Mesodermal cell (in vitro differentiated cells): ENCODE data around the gene SPTBN4.
"Not testable (repeated sequence)": the region's sequence is repeated elsewhere in the genome, so short reads cannot be mapped to it uniquely, and the experiment has no call there.

Experiments
- H3K27ac ChIP-seq: 2 replicates; pipeline ENCODE4 v1.7.0; 2013; ENCODE audit warnings: mild to moderate bottlenecking, low read depth, low read length, moderate library complexity; ENCODE audit not compliant: severe bottlenecking
- H3K36me3 ChIP-seq: 2 replicates; pipeline ENCODE4 v1.7.1; 2013; ENCODE audit warnings: mild to moderate bottlenecking, low read length, moderate library complexity; ENCODE audit not compliant: control insufficient read depth, insufficient read depth
- H3K4me1 ChIP-seq: one replicate; pipeline ENCODE4 v1.7.1; 2013; ENCODE audit warnings: mild to moderate bottlenecking, low read length; ENCODE audit not compliant: insufficient read depth, control insufficient read depth, poor library complexity, severe bottlenecking
- H3K4me3 ChIP-seq: 2 replicates; pipeline ENCODE4 v1.7.0; 2013; ENCODE audit warnings: low read length, control low read depth, mild to moderate bottlenecking; ENCODE audit not compliant: insufficient read depth, poor library complexity, severe bottlenecking; ENCODE audit errors: extremely low read depth
- H3K9me3 ChIP-seq: 2 replicates; pipeline ENCODE4 v1.7.1; 2013; ENCODE audit warnings: mild to moderate bottlenecking, low read length, moderate library complexity; ENCODE audit not compliant: control insufficient read depth
- WGBS, 2 experiments: methylation state at CpG; one replicate each; pipeline ENCODE4 v1.1.5; 2013; ENCODE audit warnings: missing lambda C conversion rate in 2 of 2; ENCODE audit not compliant: insufficient coverage in 2 of 2; 5-methylcytosine and 5-hydroxymethylcytosine counted together

The SPTBN4 gene

GRCh38 chr19:40493778-40494177, 27.0 kb downstream of the SPTBN4 start:
- H3K9me3 ChIP-seq, result no peaks in the 10 kb centered on the region
- 47 to 93% methylated on average over 2 of the region's 4 CpGs for WGBS, 2 experiments
- H3K36me3 ChIP-seq, result no peaks in the 10 kb centered on the region
- no peaks in the 10 kb centered on the region for H3K4me1 ChIP-seq
- H3K27ac ChIP-seq, result no peak overlapping the region
- H3K4me3 ChIP-seq, result no peak overlapping the region

- Histone ChIP-seq H3K36me3 (no peaks in the 10 kb centered on the region), H3K4me3 (no peak overlapping the region), H3K4me1 (no peaks in the 10 kb centered on the region), H3K9me3 (no peaks in the 10 kb centered on the region), H3K27ac (no peak overlapping the region)
- 77 to 78% methylated on average over 1 of the region's 1 CpG for WGBS, 2 experiments
Observed at GRCh38 chr19:40494191-40494838, 27.5 kb downstream of the SPTBN4 start.

DNA sequence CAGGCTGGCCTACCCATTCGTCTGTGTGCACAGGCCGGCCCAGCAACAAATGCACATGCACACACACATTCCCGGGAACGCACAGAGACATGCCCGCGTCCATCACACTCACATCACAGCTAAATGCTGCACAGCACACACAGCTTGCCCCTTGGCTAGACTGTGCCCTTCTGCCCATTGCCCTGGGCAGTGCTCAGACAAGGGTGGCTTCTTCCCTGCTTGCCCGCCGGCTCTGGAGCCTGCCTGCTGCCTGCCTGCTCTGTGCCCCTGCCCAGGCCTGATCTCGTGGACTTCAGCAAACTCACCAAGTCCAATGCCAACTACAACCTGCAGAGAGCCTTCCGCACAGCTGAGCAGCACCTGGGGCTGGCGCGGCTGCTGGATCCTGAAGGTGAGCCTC, 30.4 kb downstream of the SPTBN4 start:
- WGBS, 2 experiments, result 87 to 91% methylated on average over 12 of the region's 12 CpGs
- no peak overlapping the region for H3K4me3 ChIP-seq
- H3K4me1 ChIP-seq, result no peaks in the 10 kb centered on the region
- H3K36me3 ChIP-seq, result no peaks in the 10 kb centered on the region
- H3K27ac ChIP-seq, result no peak overlapping the region
- no peaks in the 10 kb centered on the region for H3K9me3 ChIP-seq

DNA sequence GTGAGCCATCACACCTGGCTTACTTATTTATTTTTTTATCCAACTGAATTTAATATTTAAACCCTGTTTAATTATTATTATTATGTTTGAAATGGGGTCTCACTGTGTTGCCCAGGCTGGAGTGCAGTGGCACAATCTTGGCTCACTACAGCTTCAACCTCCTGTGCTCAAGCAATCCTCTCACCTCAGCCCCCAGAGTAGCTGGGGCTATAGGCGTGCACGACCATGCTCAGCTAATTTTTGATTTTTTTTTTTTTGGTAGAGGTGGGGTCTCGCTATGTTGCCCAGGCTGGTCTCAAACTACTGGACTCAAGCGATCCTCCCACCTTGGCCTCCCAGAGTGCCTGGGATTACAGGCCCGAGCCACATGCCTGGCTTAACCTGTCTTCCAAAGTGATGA, 32.5 kb downstream of the SPTBN4 start:
- Histone ChIP-seq H3K36me3 (no peaks in the 10 kb centered on the region), H3K4me3 (no peak overlapping the region), H3K9me3 (no peaks in the 10 kb centered on the region), H3K4me1 (no peaks in the 10 kb centered on the region), H3K27ac (no peak overlapping the region)
- 63 to 83% methylated on average over 2 of the region's 5 CpGs for WGBS, 2 experiments

DNA sequence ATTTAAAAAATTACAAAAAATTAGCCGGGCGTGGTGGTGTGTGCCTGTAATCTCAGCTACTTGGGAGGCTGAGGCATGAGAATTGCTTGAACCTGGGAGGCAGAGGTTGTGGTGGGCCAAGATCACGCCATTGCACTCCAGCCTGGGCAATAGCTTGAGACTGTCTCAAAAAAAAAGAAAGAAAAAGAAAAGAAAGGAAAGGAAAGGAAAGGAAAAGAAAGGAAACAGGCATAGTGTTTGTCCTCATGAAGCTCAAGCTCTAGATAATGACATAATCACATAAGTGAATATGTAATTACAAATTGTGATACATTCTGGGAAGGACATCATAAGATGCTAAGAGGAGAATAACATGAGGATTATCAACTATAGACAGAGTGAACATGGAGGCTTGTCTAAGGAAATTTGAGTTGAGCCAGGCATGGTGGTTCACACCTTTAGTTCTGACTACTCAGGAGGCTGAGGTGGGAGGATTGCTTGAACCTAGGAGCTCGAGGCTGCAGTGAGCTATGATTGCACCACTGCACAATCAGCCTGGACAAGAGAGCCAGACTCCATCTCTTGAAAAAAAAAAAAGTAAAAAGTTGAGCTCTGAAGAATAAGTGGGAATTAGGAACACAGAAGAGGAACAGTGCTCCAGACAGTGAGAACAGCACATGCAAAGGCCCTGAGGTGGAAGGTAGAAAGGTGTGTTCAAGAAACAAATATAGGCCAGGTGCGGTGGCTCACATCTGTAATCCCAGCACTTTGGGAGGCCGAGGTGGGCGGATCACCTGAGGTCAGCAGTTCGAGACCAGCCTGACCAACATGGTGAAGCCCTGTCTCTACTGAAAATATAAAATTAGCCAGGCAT, 34.1 kb downstream of the SPTBN4 start:
- not testable (repeated sequence) for H3K36me3 ChIP-seq, H3K4me1 ChIP-seq, H3K27ac ChIP-seq, H3K9me3 ChIP-seq, H3K4me3 ChIP-seq
- WGBS, 2 experiments, result 77 to 85% methylated on average over 7 to 8 of the region's 8 CpGs

GRCh38 chr19:40501599-40501998, 34.8 kb downstream of the SPTBN4 start:
- Histone ChIP-seq H3K36me3 (no peaks in the 10 kb centered on the region), H3K4me3 (no peak overlapping the region), H3K27ac (no peak overlapping the region), H3K9me3 (no peaks in the 10 kb centered on the region), H3K4me1 (no peaks in the 10 kb centered on the region)
- 83% methylated on average over 2 of the region's 4 CpGs; no CpG with 5 or more reads in 1 of the 2 experiments for WGBS, 2 experiments

- Histone ChIP-seq H3K36me3 (no peaks in the 10 kb centered on the region), H3K4me3 (no peak overlapping the region), H3K4me1 (no peaks in the 10 kb centered on the region), H3K9me3 (no peaks in the 10 kb centered on the region), H3K27ac (no peak overlapping the region)
- WGBS, 2 experiments, result 86 to 90% methylated on average over 12 to 13 of the region's 13 CpGs
Observed at GRCh38 chr19:40502081-40502480, 35.3 kb downstream of the SPTBN4 start.

- Histone ChIP-seq H3K27ac (no peak overlapping the region), H3K4me1 (no peaks in the 10 kb centered on the region), H3K9me3 (no peaks in the 10 kb centered on the region), H3K36me3 (no peaks in the 10 kb centered on the region), H3K4me3 (no peak overlapping the region)
- 45 to 54% methylated on average over 4 to 5 of the region's 6 CpGs for WGBS, 2 experiments
Observed at GRCh38 chr19:40502647-40503319, 36.0 kb downstream of the SPTBN4 start.

GRCh38 chr19:40503320-40503695, 36.5 kb downstream of the SPTBN4 start:
- Histone ChIP-seq H3K27ac (no peak overlapping the region), H3K36me3 (no peaks in the 10 kb centered on the region), H3K4me3 (no peak overlapping the region), H3K9me3 (no peaks in the 10 kb centered on the region), H3K4me1 (no peaks in the 10 kb centered on the region)
- 80% methylated on average over 1 of the region's 1 CpG; no CpG with 5 or more reads in 1 of the 2 experiments for WGBS, 2 experiments

- Histone ChIP-seq H3K4me1 (no peaks in the 10 kb centered on the region), H3K9me3 (no peaks in the 10 kb centered on the region)
- WGBS, 2 experiments, result 61 to 70% methylated on average over 2 to 9 of the region's 9 CpGs
Observed at GRCh38 chr19:40506099-40506498, 39.3 kb downstream of the SPTBN4 start.

More at GRCh38 chr19:40506099-40506498, 39.3 kb downstream of the SPTBN4 start:
- no peaks in the 10 kb centered on the region for H3K36me3 ChIP-seq
- H3K27ac ChIP-seq, result no peak overlapping the region
- H3K4me3 ChIP-seq, result no peak overlapping the region
